H9 (cell line): ENCODE data around the gene PRKCD. TPM values are rescaled to one million over a fixed set of nuclear protein-coding genes. Genes with fewer than 3 reads are reported as not detected.

Experiments
- DNase-seq: peaks from one replicate; pipeline ENCODE4 v3.0.0-alpha.2; 2017
- H2AFZ ChIP-seq: one replicate; pipeline ENCODE4 v1.6.1; 2013; ENCODE audit warnings: mild to moderate bottlenecking, low read length, control low read depth, moderate library complexity
- H2AK5ac ChIP-seq: 2 replicates; pipeline ENCODE4 v1.6.1; 2013; ENCODE audit warnings: low read length, control low read depth, mixed read lengths; ENCODE audit not compliant: insufficient read length
- H2BK120ac ChIP-seq: one replicate; pipeline ENCODE4 v1.6.1; 2013; ENCODE audit warnings: low read depth, mild to moderate bottlenecking, low read length, control low read depth, inconsistent platforms; ENCODE audit not compliant: poor library complexity, severe bottlenecking
- H2BK12ac ChIP-seq: 2 replicates; pipeline ENCODE4 v1.6.1; 2013; ENCODE audit warnings: low read length, control low read depth, mixed read lengths, low read depth; ENCODE audit not compliant: insufficient read length
- H2BK15ac ChIP-seq: 2 replicates; pipeline ENCODE4 v1.6.1; 2013; ENCODE audit warnings: low read depth, low read length, control low read depth
- H2BK20ac ChIP-seq: one replicate; pipeline ENCODE4 v1.6.1; 2013; ENCODE audit warnings: low read depth, mild to moderate bottlenecking, low read length, control low read depth, inconsistent platforms; ENCODE audit not compliant: poor library complexity, severe bottlenecking
- H2BK5ac ChIP-seq: 2 replicates; pipeline ENCODE4 v1.6.1; 2013; ENCODE audit warnings: low read length, control low read depth, mixed read lengths; ENCODE audit not compliant: insufficient read length
- H3K14ac ChIP-seq: 2 replicates; pipeline ENCODE4 v1.6.1; 2013; ENCODE audit warnings: low read length, control low read depth; ENCODE audit not compliant: insufficient read depth
- H3K18ac ChIP-seq: 2 replicates; pipeline ENCODE4 v1.6.1; 2013; ENCODE audit warnings: low read depth, mild to moderate bottlenecking, mixed read lengths, low read length, control low read depth; ENCODE audit not compliant: insufficient read length
- H3K23ac ChIP-seq: 2 replicates; pipeline ENCODE4 v1.6.1; 2013; ENCODE audit warnings: low read length, control low read depth, mixed read lengths, low read depth; ENCODE audit not compliant: insufficient read length
- H3K23me2 ChIP-seq: 2 replicates; pipeline ENCODE4 v1.6.1; 2013; ENCODE audit warnings: low read depth, mild to moderate bottlenecking, mixed read lengths, low read length, control low read depth; ENCODE audit not compliant: insufficient read length, poor library complexity, severe bottlenecking
- H3K27ac ChIP-seq: 2 replicates; pipeline ENCODE4 v1.5.1; 2013; ENCODE audit warnings: low read length, control low read depth, mixed read lengths, low read depth; ENCODE audit not compliant: insufficient read length
- H3K27me3 ChIP-seq: 2 replicates; pipeline ENCODE4 v1.6.1; 2013; ENCODE audit warnings: low read length, control low read depth, inconsistent platforms; ENCODE audit not compliant: insufficient read depth
- H3K4ac ChIP-seq: 2 replicates; pipeline ENCODE4 v1.6.1; 2013; ENCODE audit warnings: low read depth, mild to moderate bottlenecking, control low read depth, inconsistent platforms, low read length, moderate library complexity
- H3K4me1 ChIP-seq: 2 replicates; pipeline ENCODE4 v1.6.1; 2013; ENCODE audit warnings: low read length, control low read depth, inconsistent platforms; ENCODE audit not compliant: insufficient read depth
- H3K4me2 ChIP-seq: 2 replicates; pipeline ENCODE4 v1.6.1; 2013; ENCODE audit warnings: low read length, control low read depth, mixed read lengths; ENCODE audit not compliant: insufficient read length, insufficient read depth
- H3K56ac ChIP-seq: 2 replicates; pipeline ENCODE4 v1.6.1; 2013; ENCODE audit warnings: low read depth, mild to moderate bottlenecking, mixed read lengths, low read length, control low read depth; ENCODE audit not compliant: insufficient read length
- H3K79me1 ChIP-seq: 2 replicates; pipeline ENCODE4 v1.6.1; 2013; ENCODE audit warnings: low read depth, mild to moderate bottlenecking, moderate library complexity, low read length, control low read depth, inconsistent platforms; ENCODE audit not compliant: insufficient read depth, poor library complexity, severe bottlenecking
- H3K79me2 ChIP-seq: 2 replicates; pipeline ENCODE4 v1.6.1; 2013; ENCODE audit warnings: low read length, control low read depth, inconsistent platforms; ENCODE audit not compliant: insufficient read depth
- H3K9ac ChIP-seq: 2 replicates; pipeline ENCODE4 v1.6.1; 2013; ENCODE audit warnings: low read length, control low read depth, mixed read lengths; ENCODE audit not compliant: insufficient read length; ENCODE audit errors: extremely low read depth
- H3K9me3 ChIP-seq: one replicate; pipeline ENCODE4 v1.6.1; 2013; ENCODE audit warnings: low read depth, low read length, inconsistent platforms; ENCODE audit not compliant: control insufficient read depth
- H3T11ph ChIP-seq: one replicate; pipeline ENCODE4 v1.6.1; 2013; ENCODE audit warnings: mild to moderate bottlenecking, low read length, control low read depth, inconsistent platforms
- H4K20me1 ChIP-seq: one replicate; pipeline ENCODE4 v1.6.1; 2013; ENCODE audit not compliant: control insufficient read depth, insufficient read length, insufficient read depth
- H4K5ac ChIP-seq: 2 replicates; pipeline ENCODE4 v1.6.1; 2013; ENCODE audit warnings: low read depth, mild to moderate bottlenecking, mixed read lengths, low read length, control low read depth; ENCODE audit not compliant: insufficient read length
- H4K8ac ChIP-seq: replicated peaks from 2 replicates; pipeline ENCODE4 v1.6.1; 2013; ENCODE audit warnings: low read length, control low read depth, mixed read lengths, low read depth; ENCODE audit not compliant: insufficient read length
- H4K91ac ChIP-seq: 2 replicates; pipeline ENCODE4 v1.6.1; 2013; ENCODE audit warnings: low read depth, mild to moderate bottlenecking, moderate library complexity, mixed read lengths, low read length, control low read depth; ENCODE audit not compliant: insufficient read length
- H3K27ac Mint-ChIP-seq, 3 experiments: 2 replicates in 2 of 3; 3 replicates in 1 of 3; pipeline ENCODE4 v1.8.0; 2020 to 2021; ENCODE audit warnings: mixed read lengths in 3 of 3, mild to moderate bottlenecking in 1 of 3, moderate library complexity in 1 of 3
- H3K27me3 Mint-ChIP-seq: 2 replicates; pipeline ENCODE4 v1.8.0; 2021; ENCODE audit warnings: low read depth, mild to moderate bottlenecking, moderate library complexity, mixed read lengths
- H3K36me3 Mint-ChIP-seq, 3 experiments: 2 replicates in 2 of 3; 3 replicates in 1 of 3; pipeline ENCODE4 v1.8.0; 2020 to 2021; ENCODE audit warnings: low read depth in 3 of 3, mixed read lengths in 3 of 3; ENCODE audit not compliant: insufficient read depth in 1 of 3
- H3K4me1 Mint-ChIP-seq, 2 experiments: 2 replicates each; pipeline ENCODE4 v1.8.0; 2020; ENCODE audit warnings: mixed read lengths in 2 of 2
- H3K4me3 Mint-ChIP-seq, 2 experiments: 2 replicates in 1 of 2; 3 replicates in 1 of 2; pipeline ENCODE4 v1.8.0; 2020 to 2021; ENCODE audit warnings: mild to moderate bottlenecking in 2 of 2, mixed read lengths in 2 of 2, moderate library complexity in 1 of 2
- H3K9me3 Mint-ChIP-seq, 2 experiments: 2 replicates in 1 of 2; 3 replicates in 1 of 2; pipeline ENCODE4 v1.8.0; 2020; ENCODE audit warnings: mild to moderate bottlenecking in 2 of 2, mixed read lengths in 2 of 2, moderate library complexity in 1 of 2
- CTCF ChIP-seq: fragments of 200-600 bp; sonication (generic); conservative IDR thresholded peaks from 3 replicates; pipeline ENCODE4 v1.8.0; 2021; ENCODE audit warnings: antibody characterized with exemption, mild to moderate bottlenecking
- WGBS: extraction: QIAGEN DNeasy Blood & Tissue Kit; methylation state at CpG from one replicate; pipeline ENCODE4 v1.1.7; 2013; ENCODE audit warnings: missing lambda C conversion rate, low lambda C conversion rate, mixed read lengths; ENCODE audit not compliant: insufficient read length; ENCODE audit errors: extremely low coverage; 5-methylcytosine and 5-hydroxymethylcytosine counted together
- total RNA-seq: library from RNA; stranded (reverse); gene quantifications from 2 replicates; pipeline ENCODE4 v1.2.1, GENCODE V29; 2021

PRKCD gene
- total RNA-seq, 1 experiment from 2014 or later: 23.7 TPM

GRCh38 chr3:53224026-53224425 lies 63.0 kb downstream of the PRKCD start:
- Mint-ChIP-seq H3K4me3 (peak overlapping the region in 1 of 2 experiments; percentile 51; a peak in 1 of 5 replicates), H3K27me3 (no peaks in the 10 kb centered on the region; the same call in none of the 2 replicates), H3K4me1 (peaks cover 0 to 1% of the 10 kb centered on the region in 2 experiments; a peak in 3 of 4 replicates), H3K36me3 (peaks cover 43 to 66% (median 52%) of the 10 kb centered on the region in 3 experiments; a peak in 6 of 7 replicates), H3K9me3 (no peaks in the 10 kb centered on the region), H3K27ac (peak overlapping the region in 2 of 3 experiments; percentile 48 to 83; a peak in 3 of 7 replicates)
- no peak for TF ChIP-seq CTCF
- Histone ChIP-seq H3K4me1 (no peaks in the 10 kb centered on the region; the same call in 1 of the 2 replicates), H3K27me3 (no peaks in the 10 kb centered on the region), H3K56ac (no peak overlapping the region), H3K14ac (no peak overlapping the region), H3K4ac (no peak overlapping the region), H3K79me1 (no peaks in the 10 kb centered on the region), H3T11ph (no peak overlapping the region), H4K91ac (no peak overlapping the region), H3K9me3 (no peaks in the 10 kb centered on the region), H4K8ac (no peak overlapping the region), H2BK5ac (no peak overlapping the region), H2AFZ (no peak overlapping the region), H4K5ac (no peak overlapping the region), H3K23me2 (no peaks in the 10 kb centered on the region), H3K18ac (no peak overlapping the region), H3K9ac (no peak overlapping the region), H2AK5ac (no peak overlapping the region), H2BK12ac (no peak overlapping the region), H2BK120ac (no peak overlapping the region), H2BK15ac (no peak overlapping the region), H3K27ac (no peak overlapping the region), H3K4me2 (no peak overlapping the region), H3K79me2 (no peaks in the 10 kb centered on the region), H3K23ac (no peak overlapping the region), H4K20me1 (no peaks in the 10 kb centered on the region), H2BK20ac (no peak overlapping the region)
- no CpG with 5 or more reads among the region's 5 CpGs for WGBS
- DNase-seq: no peak
